HepG2 (cell line): ENCODE data around the gene VPS9D1. TPM values are rescaled to one million over a fixed set of nuclear protein-coding genes. Genes with fewer than 3 reads are reported as not detected.

ENCODE experiments used
- BCL6 ChIP-seq: IDR thresholded peaks from 2 replicates; pipeline ENCODE4 v1.6.1; 2016; ENCODE audit warnings: missing genetic modification reagents, missing compliant biosample characterization
- CC2D1A ChIP-seq: sonication (generic); formaldehyde crosslinking; IDR thresholded peaks from 2 replicates; pipeline ENCODE4 v1.8.1; 2023; ENCODE audit warnings: mild to moderate bottlenecking, missing genetic modification reagents
- CHD2 ChIP-seq: IDR thresholded peaks from 2 replicates; pipeline ENCODE4 v1.6.1; 2011; ENCODE audit warnings: low read depth, low read length, improper control_type of control experiment
- ELF1 ChIP-seq: sonication (generic); formaldehyde crosslinking; IDR thresholded peaks from 2 replicates; pipeline ENCODE4 v1.4.0; 2020; ENCODE audit warnings: missing genetic modification reagents
- FOXP1 ChIP-seq, 2 experiments: fragments of 450-650 bp in 1 of 2; IDR thresholded peaks; 2 replicates each; pipeline ENCODE4 v1.6.1; 2017 to 2018; ENCODE audit warnings: antibody characterized with exemption in 1 of 2
- GABPA ChIP-seq, 2 experiments: IDR thresholded peaks; 2 replicates each; pipeline ENCODE4 v1.6.1; 2011 to 2016; ENCODE audit warnings: low read depth in 2 of 2, low read length in 1 of 2, missing biosample characterization in 1 of 2, missing genetic modification characterization in 1 of 2
- PRMT3 ChIP-seq: sonication (generic); formaldehyde crosslinking; IDR thresholded peaks from 2 replicates; pipeline ENCODE4 v1.8.1; 2022; ENCODE audit warnings: low read depth, mild to moderate bottlenecking, moderate library complexity, missing genetic modification reagents, borderline replicate concordance
- RAD21 ChIP-seq: fragments of 450-650 bp; formaldehyde crosslinking; IDR thresholded peaks from 2 replicates; pipeline ENCODE4 v1.5.0; 2020; ENCODE audit warnings: mild to moderate bottlenecking
- RBFOX2 ChIP-seq: fragments of 200-400 bp; formaldehyde crosslinking; IDR thresholded peaks from 2 replicates; pipeline ENCODE4 v1.6.1; 2017; ENCODE audit warnings: low read depth, mild to moderate bottlenecking, low read length
- SALL2 ChIP-seq: sonication (generic); formaldehyde crosslinking; IDR thresholded peaks from 2 replicates; pipeline ENCODE4 v1.8.1; 2023; ENCODE audit warnings: mild to moderate bottlenecking, missing genetic modification reagents, inconsistent platforms
- SNAPC4 ChIP-seq: sonication (generic); formaldehyde crosslinking; IDR thresholded peaks from 2 replicates; pipeline ENCODE4 v1.4.0; 2020; ENCODE audit warnings: mild to moderate bottlenecking, missing genetic modification reagents
- SP2 ChIP-seq: sonication (generic); formaldehyde crosslinking; IDR thresholded peaks from 2 replicates; pipeline ENCODE4 v1.5.1; 2020; ENCODE audit warnings: mild to moderate bottlenecking, missing genetic modification reagents
- THRA ChIP-seq: sonication (generic); formaldehyde crosslinking; IDR thresholded peaks from 2 replicates; pipeline ENCODE4 v1.4.0; 2020; ENCODE audit warnings: missing genetic modification reagents, borderline replicate concordance
- YY1 ChIP-seq: IDR thresholded peaks from 2 replicates; pipeline ENCODE4 v1.6.1; 2011; ENCODE audit warnings: low read length, low read depth, moderate library complexity, mild to moderate bottlenecking; ENCODE audit not compliant: insufficient read depth, insufficient replicate concordance
- ZKSCAN8 ChIP-seq: IDR thresholded peaks from 2 replicates; pipeline ENCODE4 v1.6.1; 2016; ENCODE audit warnings: borderline replicate concordance, missing genetic modification reagents, missing compliant biosample characterization
- ZNF446 ChIP-seq: sonication (generic); formaldehyde crosslinking; IDR thresholded peaks from 2 replicates; pipeline ENCODE4 v1.5.0; 2020; ENCODE audit warnings: mild to moderate bottlenecking, missing genetic modification reagents
- ZNF607 ChIP-seq: sonication (generic); formaldehyde crosslinking; IDR thresholded peaks from 2 replicates; pipeline ENCODE4 v1.5.1; 2020; ENCODE audit warnings: missing genetic modification reagents, mild to moderate bottlenecking, borderline replicate concordance
- ZNF776 ChIP-seq: sonication (generic); formaldehyde crosslinking; IDR thresholded peaks from 2 replicates; pipeline ENCODE4 v1.4.0; 2020; ENCODE audit warnings: mild to moderate bottlenecking, missing genetic modification reagents
- ZNF839 ChIP-seq: sonication (generic); formaldehyde crosslinking; IDR thresholded peaks from 2 replicates; pipeline ENCODE4 v1.4.0; 2020; ENCODE audit warnings: missing genetic modification reagents, mild to moderate bottlenecking, borderline replicate concordance
- ZZZ3 ChIP-seq: sonication (generic); formaldehyde crosslinking; IDR thresholded peaks from 2 replicates; pipeline ENCODE4 v1.4.0; 2020; ENCODE audit warnings: missing genetic modification reagents, mild to moderate bottlenecking, borderline replicate concordance
- polyA plus RNA-seq, 8 experiments: library from polyadenylated mRNA; depleted of rRNA in 3 of 8; stranded (reverse) in 7 of 8; unstranded in 1 of 8; fragments of >200 nt; fragmentation: Illumina TruSeq in 4 of 8; extraction: Trizol in 4 of 8; gene quantifications; 2 replicates each; pipeline versions ENCODE4 v1.2.1 to v1.2.3, GENCODE V29; 2011 to 2016; ENCODE audit warnings: low read depth in 4 of 8, missing spikeins in 1 of 8, mixed read lengths in 1 of 8; ENCODE audit not compliant: insufficient read depth in 1 of 8
- total RNA-seq, 5 experiments: library from RNA; depleted of rRNA; stranded (reverse); fragments of >200 nt; fragmentation: Illumina TruSeq; extraction: Trizol; gene quantifications; 2 replicates each; pipeline ENCODE4 v1.2.3, GENCODE V29; 2016; ENCODE audit warnings: low read depth in 1 of 5
- TF ChIP-seq, protein P1 (sequence below): sonication (generic); formaldehyde crosslinking; IDR thresholded peaks from 2 replicates; pipeline ENCODE4 v1.8.0; 2022; ENCODE audit warnings: mild to moderate bottlenecking, missing genetic modification reagents, moderate library complexity

Gene VPS9D1
- total and polyA plus RNA-seq, 2 of the 13 experiments (the other 11 are each of a cell fraction or from before 2014, with no cell fraction given), result 10.1 to 13.2 TPM

DNA sequence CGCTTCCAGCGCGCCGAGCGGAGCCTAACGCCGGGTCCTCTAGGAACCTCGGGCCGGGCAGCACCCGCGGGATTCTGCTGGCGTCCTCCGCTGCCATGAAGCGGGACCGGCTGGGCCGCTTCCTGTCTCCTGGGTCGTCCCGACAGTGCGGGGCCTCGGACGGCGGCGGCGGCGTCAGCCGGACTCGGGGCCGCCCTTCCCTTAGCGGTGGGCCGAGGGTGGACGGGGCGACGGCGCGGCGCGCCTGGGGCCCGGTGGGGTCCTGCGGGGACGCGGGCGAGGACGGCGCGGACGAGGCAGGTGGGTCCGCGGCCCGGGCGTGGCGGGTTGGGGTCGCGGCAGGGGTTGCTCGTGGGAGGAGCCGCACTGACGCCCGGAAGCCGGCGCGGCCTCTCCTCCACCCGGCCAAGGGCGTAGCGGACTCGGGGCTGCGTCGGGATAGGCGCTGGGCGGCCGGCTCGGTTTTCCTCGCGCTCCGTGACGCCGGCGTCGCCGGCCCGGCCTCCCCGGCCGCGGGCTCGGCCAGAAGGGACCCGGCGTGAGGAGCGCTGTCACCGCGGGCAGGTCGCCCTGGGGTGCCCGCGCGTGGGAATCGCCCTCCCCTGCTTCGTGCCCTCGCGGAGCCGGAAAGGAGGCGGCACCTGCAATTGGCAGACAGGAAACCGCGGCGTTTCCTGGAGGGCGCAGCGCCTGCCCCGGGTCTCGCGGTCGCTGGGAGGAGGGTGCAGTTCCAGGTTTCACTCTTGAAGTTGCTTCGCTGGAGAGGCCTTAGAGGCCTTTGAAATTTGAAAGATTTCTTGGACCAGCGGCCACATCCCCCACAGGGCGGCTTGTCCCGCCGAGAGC is 1.1 kb upstream of the VPS9D1 start (continued):
- no peak for TF ChIP-seq SNAPC4 (CRISPR knock-in tag)
- TF ChIP-seq PRMT3 (CRISPR knock-in tag), result peak; percentile 8; the same call in 1 of the 2 replicates
- TF ChIP-seq ZNF446, result no peak; the same call in 1 of the 2 replicates
- TF ChIP-seq, protein P1, sequence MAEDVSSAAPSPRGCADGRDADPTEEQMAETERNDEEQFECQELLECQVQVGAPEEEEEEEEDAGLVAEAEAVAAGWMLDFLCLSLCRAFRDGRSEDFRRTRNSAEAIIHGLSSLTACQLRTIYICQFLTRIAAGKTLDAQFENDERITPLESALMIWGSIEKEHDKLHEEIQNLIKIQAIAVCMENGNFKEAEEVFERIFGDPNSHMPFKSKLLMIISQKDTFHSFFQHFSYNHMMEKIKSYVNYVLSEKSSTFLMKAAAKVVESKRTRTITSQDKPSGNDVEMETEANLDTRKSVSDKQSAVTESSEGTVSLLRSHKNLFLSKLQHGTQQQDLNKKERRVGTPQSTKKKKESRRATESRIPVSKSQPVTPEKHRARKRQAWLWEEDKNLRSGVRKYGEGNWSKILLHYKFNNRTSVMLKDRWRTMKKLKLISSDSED (CRISPR knock-in tag), result no peak
- TF ChIP-seq YY1, result peak; percentile 17
- TF ChIP-seq CHD2, result peak; percentile 84
- TF ChIP-seq SALL2 (CRISPR knock-in tag), result peak; percentile 56; the same call in 1 of the 2 replicates
- TF ChIP-seq ZNF839, result no peak
- 0 out of 2 replicates have a peak, but pooled peaks have one; percentile 3 for TF ChIP-seq ZKSCAN8 (CRISPR knock-in tag)
- TF ChIP-seq GABPA (IDR thresholded peaks at IDR 0.05; ENCODE audit: low read depth, low read length), result peak; percentile 52
- peak; percentile 59; the same call in 1 of the 2 replicates for TF ChIP-seq GABPA (CRISPR knock-in tag; IDR thresholded peaks at IDR 0.05; ENCODE audit: low read depth)
- TF ChIP-seq ZZZ3 (CRISPR knock-in tag), result 0 out of 2 replicates have a peak, but pooled peaks have one; percentile 4
- 0 out of 2 replicates have a peak, but pooled peaks have one; percentile 40 for TF ChIP-seq RAD21 (CRISPR knock-in tag)
- TF ChIP-seq ELF1 (CRISPR knock-in tag), result peak; percentile 34; the same call in 1 of the 2 replicates
- peak; percentile 12; the same call in 1 of the 2 replicates for TF ChIP-seq RBFOX2
- TF ChIP-seq FOXP1 (IDR thresholded peaks at IDR 0.05), result no peak
- no peak for TF ChIP-seq FOXP1 (CRISPR knock-in tag; IDR thresholded peaks at IDR 0.05)
- peak; percentile 46; the same call in 1 of the 2 replicates for TF ChIP-seq ZNF607 (CRISPR knock-in tag)
- TF ChIP-seq CC2D1A (CRISPR knock-in tag), result no peak
- peak; percentile 16; the same call in 1 of the 2 replicates for TF ChIP-seq ZNF776 (CRISPR knock-in tag)
- peak; percentile 72 for TF ChIP-seq BCL6 (CRISPR knock-in tag)
- 0 out of 2 replicates have a peak, but pooled peaks have one; percentile 30 for TF ChIP-seq SP2 (CRISPR knock-in tag)
- peak; percentile 45; the same call in 1 of the 2 replicates for TF ChIP-seq THRA (CRISPR knock-in tag)
